OCI-LY7 (cell line): ENCODE measurements around the gene CLEC12A. TPM values are rescaled to one million over a fixed set of nuclear protein-coding genes. Genes with fewer than 3 reads are reported as not detected.
"Not testable (repeated sequence)": the region's sequence is repeated elsewhere in the genome, so short reads cannot be mapped to it uniquely, and the experiment has no call there.

Experiments
- BruUV-seq: library from RNA; stranded (reverse); fragments of 400-500 nt; replicated peaks from 2 replicates; lab custom pipeline; 2021; lab: Mats Ljungman, UMichigan
- CTCF ChIA-PET: fragments of 300-600 bp; sonication (Branson Sonifier 250); formaldehyde crosslinking; loops from one replicate; lab custom pipeline; 2022; ENCODE audit warnings: antibody characterized with exemption; ENCODE audit not compliant: unreplicated experiment; lab: Charles Lee
- POLR2A ChIA-PET: fragments of 300-600 bp; sonication (Branson Sonifier 250); formaldehyde crosslinking; loops from one replicate; lab custom pipeline; 2022; ENCODE audit warnings: antibody characterized with exemption; lab: Charles Lee
- DNase-seq: peaks from one replicate; pipeline ENCODE4 v3.0.0-alpha.2; 2015; ENCODE audit warnings: low spot score
- H2AFZ ChIP-seq: fragments of 200-600 bp; sonication (generic), shearing (Covaris generic); 2 replicates; pipeline ENCODE4 v1.6.1; 2014; ENCODE audit warnings: mild to moderate bottlenecking, antibody characterized with exemption, low read length, moderate library complexity
- H3K27ac ChIP-seq: fragments of 200-600 bp; sonication (generic); 2 replicates; pipeline ENCODE4 v1.5.1; 2014; ENCODE audit warnings: mixed run types, low read depth, mild to moderate bottlenecking, moderate library complexity, low read length, inconsistent platforms; ENCODE audit not compliant: poor library complexity, severe bottlenecking
- H3K36me3 ChIP-seq: fragments of 200-600 bp; sonication (generic); 2 replicates; pipeline ENCODE4 v1.6.1; 2014; ENCODE audit warnings: mild to moderate bottlenecking, antibody characterized with exemption, low read length, moderate library complexity, mixed read lengths; ENCODE audit not compliant: insufficient read depth
- H3K4me1 ChIP-seq: fragments of 200-600 bp; sonication (generic); 2 replicates; pipeline ENCODE4 v1.5.1; 2014; ENCODE audit warnings: mild to moderate bottlenecking, low read length; ENCODE audit not compliant: insufficient read depth, poor library complexity, severe bottlenecking
- H3K4me2 ChIP-seq: fragments of 200-600 bp; sonication (generic); 2 replicates; pipeline ENCODE4 v1.6.1; 2014; ENCODE audit warnings: mild to moderate bottlenecking, low read length
- H3K4me3 ChIP-seq: fragments of 200-600 bp; sonication (generic); 2 replicates; pipeline ENCODE4 v1.5.1; 2014; ENCODE audit warnings: mild to moderate bottlenecking, low read depth, low read length; ENCODE audit not compliant: poor library complexity, severe bottlenecking
- H3K79me2 ChIP-seq: fragments of 200-600 bp; sonication (generic); 2 replicates; pipeline ENCODE4 v1.6.1; 2016; ENCODE audit warnings: low read depth, mild to moderate bottlenecking, low read length, moderate library complexity, mixed read lengths; ENCODE audit not compliant: insufficient read depth
- H3K9me2 ChIP-seq: fragments of 200-600 bp; sonication (generic); 2 replicates; pipeline ENCODE4 v1.6.1; 2016; ENCODE audit warnings: mild to moderate bottlenecking, low read length, mixed read lengths; ENCODE audit not compliant: insufficient read depth
- H3K9me3 ChIP-seq: fragments of 200-600 bp; sonication (generic); 2 replicates; pipeline ENCODE4 v1.6.1; 2014; ENCODE audit warnings: mild to moderate bottlenecking, mixed run types, low read length, mixed read lengths
- H4K20me1 ChIP-seq: fragments of 200-600 bp; sonication (generic); 2 replicates; pipeline ENCODE4 v1.6.1; 2014; ENCODE audit warnings: mild to moderate bottlenecking, antibody characterized with exemption, low read length, moderate library complexity, mixed read lengths; ENCODE audit not compliant: insufficient read depth
- CTCF ChIP-seq: fragments of 200-600 bp; sonication (generic); conservative IDR thresholded peaks from 2 replicates; pipeline ENCODE4 v1.5.1; 2014; ENCODE audit warnings: mild to moderate bottlenecking, antibody characterized with exemption, low read length, moderate library complexity, mixed read lengths
- EZH2phosphoT487 ChIP-seq: fragments of 200-600 bp; sonication (generic); IDR thresholded peaks from 2 replicates; pipeline ENCODE4 v1.6.1; 2018; ENCODE audit warnings: low read depth, borderline replicate concordance, mild to moderate bottlenecking, mixed run types, antibody characterized with exemption, low read length, moderate library complexity, mixed read lengths
- intact Hi-C: fragments of 100-400 bp; cut with micrococcal nuclease; formaldehyde crosslinking; loops from one replicate; pipeline ENCODE4 v1.10.0; 2022; ENCODE audit not compliant: unreplicated experiment
- total RNA-seq, 2 experiments: library from RNA; depleted of rRNA in 1 of 2; stranded (reverse); fragments of >200 nt in 1 of 2; shearing (Covaris generic) in 1 of 2; gene quantifications; 2 replicates each; pipeline ENCODE4 v1.2.3, GENCODE V29; 2014 to 2022

CLEC12A gene
- total RNA-seq, 2 experiments from 2014 or later: not detected

GRCh38 chr12:9975614-9976013 is 4.4 kb downstream of the CLEC12A start:
- H3K4me2 ChIP-seq: no peak overlapping the region
- H3K27ac ChIP-seq: no peak overlapping the region
- H3K4me3 ChIP-seq: no peak overlapping the region
- ChIA-PET POLR2A (no interaction called here), CTCF (no interaction called here)
- BruUV-seq: no TSS peak
- no peak overlapping the region for H2AFZ ChIP-seq
- H3K9me3 ChIP-seq: no peaks in the 10 kb centered on the region
- no peaks in the 10 kb centered on the region for H3K79me2 ChIP-seq
- no peaks in the 10 kb centered on the region for H3K9me2 ChIP-seq
- TF ChIP-seq CTCF (no peak), EZH2phosphoT487 (no peak)
- no peaks in the 10 kb centered on the region for H3K4me1 ChIP-seq
- no peak for DNase-seq
- no peaks in the 10 kb centered on the region for H4K20me1 ChIP-seq
- intact Hi-C loops: no loop called here
- H3K36me3 ChIP-seq: no peaks in the 10 kb centered on the region

- BruUV-seq, H4K20me1 ChIP-seq, H3K36me3 ChIP-seq, H3K9me2 ChIP-seq, H2AFZ ChIP-seq, intact Hi-C loops, H3K79me2 ChIP-seq, H3K27ac ChIP-seq, H3K4me3 ChIP-seq, H3K4me1 ChIP-seq, H3K9me3 ChIP-seq, H3K4me2 ChIP-seq, DNase-seq, CTCF ChIA-PET: not testable (repeated sequence)
- POLR2A ChIA-PET: interaction anchor here (0.6 to 1.3 kb wide), 3 partner anchors 19 to 1553 kb away, joined by 3 to 4 read pairs (median 3); no protein-coding TSS in a partner anchor
These were observed 5.4 kb downstream of the CLEC12A start for GRCh38 chr12:9976626-9977025.

GRCh38 chr12:9977916-9978315 is 6.7 kb downstream of the CLEC12A start:
- no peaks in the 10 kb centered on the region for H3K4me1 ChIP-seq
- H3K9me3 ChIP-seq: no peaks in the 10 kb centered on the region
- H4K20me1 ChIP-seq: no peaks in the 10 kb centered on the region
- H3K79me2 ChIP-seq: no peaks in the 10 kb centered on the region
- no TSS peak for BruUV-seq
- no peaks in the 10 kb centered on the region for H3K9me2 ChIP-seq
- ChIA-PET CTCF (no interaction called here), POLR2A (interaction anchor here (0.9 to 1.5 kb wide), 4 partner anchors 30 to 81 kb away, joined by 3 to 4 read pairs (median 3); no protein-coding TSS in a partner anchor)
- H3K4me3 ChIP-seq: no peak overlapping the region
- H3K36me3 ChIP-seq: no peaks in the 10 kb centered on the region
- no peak overlapping the region for H2AFZ ChIP-seq
- no peak for TF ChIP-seq EZH2phosphoT487
- no peak for TF ChIP-seq CTCF
- intact Hi-C loops: no loop called here
- no peak overlapping the region for H3K4me2 ChIP-seq
- H3K27ac ChIP-seq: no peak overlapping the region
- DNase-seq: no peak
